ENCODE results near the gene BCL2L11.

- no peak for TF ChIP-seq CTCF (IDR thresholded peaks at IDR 0.05; ENCODE audit: insufficient read depth, low read depth, low read length)
- no peak for TF ChIP-seq EZH2 (IDR thresholded peaks at IDR 0.05; ENCODE audit: insufficient read depth, low read length)
These were observed 46.6 kb downstream of the BCL2L11 start for GRCh38 chr2:111167076-111167862.

Data from astrocyte (in vitro differentiated cells and primary cell).